HUES6 (cell line): Measurements from ENCODE around the gene COL27A1.

Source experiments
- H3K27ac ChIP-seq: 2 replicates; pipeline ENCODE4 v1.7.0; 2013; ENCODE audit warnings: low read depth, mild to moderate bottlenecking, low read length, inconsistent platforms
- H3K27me3 ChIP-seq: 2 replicates; pipeline ENCODE4 v1.6.1; 2013; ENCODE audit warnings: low read length; ENCODE audit not compliant: control insufficient read depth, insufficient read depth
- H3K36me3 ChIP-seq: 2 replicates; pipeline ENCODE4 v1.6.1; 2013; ENCODE audit warnings: low read length; ENCODE audit not compliant: control insufficient read depth, insufficient read depth
- H3K4me1 ChIP-seq: 2 replicates; pipeline ENCODE4 v1.6.1; 2013; ENCODE audit warnings: low read length; ENCODE audit not compliant: control insufficient read depth, insufficient read depth
- H3K4me3 ChIP-seq: 2 replicates; pipeline ENCODE4 v1.5.1; 2013; ENCODE audit warnings: low read depth, low read length
- H3K9ac ChIP-seq: one replicate; pipeline ENCODE4 v1.6.1; 2013; ENCODE audit warnings: mild to moderate bottlenecking, low read length
- H3K9me3 ChIP-seq: 2 replicates; pipeline ENCODE4 v1.6.1; 2013; ENCODE audit warnings: low read depth, low read length; ENCODE audit not compliant: control insufficient read depth, insufficient read depth

COL27A1 gene

GRCh38 chr9:114117614-114117995 lies 37.7 kb upstream of the COL27A1 start:
- peaks cover 15% of the 10 kb centered on the region; the same call in 1 of the 2 replicates for H3K4me1 ChIP-seq
- H3K27me3 ChIP-seq: peaks cover 18% of the 10 kb centered on the region
- H3K9me3 ChIP-seq: no peaks in the 10 kb centered on the region
- H3K9ac ChIP-seq: no peak overlapping the region
- H3K4me3 ChIP-seq: no peak overlapping the region
- no peak overlapping the region for H3K27ac ChIP-seq
- no peaks in the 10 kb centered on the region for H3K36me3 ChIP-seq

GRCh38 chr9:114117996-114118830 lies 37.1 kb upstream of the COL27A1 start:
- no peaks in the 10 kb centered on the region for H3K9me3 ChIP-seq
- peaks cover 12% of the 10 kb centered on the region for H3K27me3 ChIP-seq
- H3K36me3 ChIP-seq: no peaks in the 10 kb centered on the region
- no peak overlapping the region for H3K9ac ChIP-seq
- H3K4me1 ChIP-seq: peaks cover 15% of the 10 kb centered on the region; the same call in 1 of the 2 replicates
- no peak overlapping the region for H3K4me3 ChIP-seq
- H3K27ac ChIP-seq: no peak overlapping the region

- 0 out of 2 replicates have a peak, but pooled peaks cover 4% of the 10 kb centered on the region for H3K27me3 ChIP-seq
- H3K9me3 ChIP-seq: no peaks in the 10 kb centered on the region
- no peaks in the 10 kb centered on the region for H3K36me3 ChIP-seq
- no peak overlapping the region for H3K4me3 ChIP-seq
- H3K9ac ChIP-seq: no peak overlapping the region
- H3K4me1 ChIP-seq: peaks cover 15% of the 10 kb centered on the region; the same call in 1 of the 2 replicates
- H3K27ac ChIP-seq: no peak overlapping the region
Measured at GRCh38 chr9:114119242-114120191, 35.8 kb upstream of the COL27A1 start.

- H3K9ac ChIP-seq: no peak overlapping the region
- H3K9me3 ChIP-seq: no peaks in the 10 kb centered on the region
- no peaks in the 10 kb centered on the region for H3K36me3 ChIP-seq
- 0 out of 2 replicates have a peak, but pooled peaks cover 2% of the 10 kb centered on the region for H3K27me3 ChIP-seq
- no peak overlapping the region for H3K4me3 ChIP-seq
- H3K4me1 ChIP-seq: peaks cover 19% of the 10 kb centered on the region; the same call in 1 of the 2 replicates
- H3K27ac ChIP-seq: no peak overlapping the region
Measured at GRCh38 chr9:114120192-114121014, 34.9 kb upstream of the COL27A1 start.

- H3K9ac ChIP-seq: no peak overlapping the region
- no peaks in the 10 kb centered on the region for H3K36me3 ChIP-seq
- H3K4me1 ChIP-seq: peaks cover 13% of the 10 kb centered on the region; the same call in 1 of the 2 replicates
- no peaks in the 10 kb centered on the region for H3K9me3 ChIP-seq
- no peaks in the 10 kb centered on the region for H3K27me3 ChIP-seq
- H3K4me3 ChIP-seq: no peak overlapping the region
- no peak overlapping the region for H3K27ac ChIP-seq
Measured at GRCh38 chr9:114121227-114122135, 33.9 kb upstream of the COL27A1 start.

- Histone ChIP-seq H3K27ac (no peak overlapping the region), H3K36me3 (no peaks in the 10 kb centered on the region), H3K9me3 (no peaks in the 10 kb centered on the region; the same call in 1 of the 2 replicates), H3K4me1 (peaks cover 13% of the 10 kb centered on the region; the same call in 1 of the 2 replicates), H3K27me3 (no peaks in the 10 kb centered on the region), H3K4me3 (no peak overlapping the region), H3K9ac (no peak overlapping the region)
Measured at GRCh38 chr9:114122136-114123027, 33.0 kb upstream of the COL27A1 start.

- Histone ChIP-seq H3K4me3 (no peak overlapping the region), H3K36me3 (no peaks in the 10 kb centered on the region), H3K9ac (no peak overlapping the region), H3K27me3 (no peaks in the 10 kb centered on the region), H3K4me1 (peaks cover 9% of the 10 kb centered on the region; the same call in 1 of the 2 replicates), H3K9me3 (no peaks in the 10 kb centered on the region; the same call in 1 of the 2 replicates), H3K27ac (no peak overlapping the region)
Measured at GRCh38 chr9:114123031-114123977, 32.0 kb upstream of the COL27A1 start.

GRCh38 chr9:114124138-114124537 lies 31.2 kb upstream of the COL27A1 start:
- Histone ChIP-seq H3K36me3 (no peaks in the 10 kb centered on the region), H3K4me3 (no peak overlapping the region), H3K27ac (no peak overlapping the region), H3K9me3 (no peaks in the 10 kb centered on the region; the same call in 1 of the 2 replicates), H3K27me3 (no peaks in the 10 kb centered on the region), H3K4me1 (peaks cover 8% of the 10 kb centered on the region; the same call in 1 of the 2 replicates), H3K9ac (no peak overlapping the region)
